CD14-positive monocyte (primary cell): ENCODE results near the gene DEPDC1. TPM values are rescaled to one million over a fixed set of nuclear protein-coding genes. Genes with fewer than 3 reads are reported as not detected.
A peak's percentile ranks its signal among the peaks of the same experiment; 100 is the strongest.

Experiments
- DNase-seq, 3 donors: peaks; one replicate each; pipeline ENCODE4 v3.0.0-alpha.2; 2011 to 2022
- H2AFZ ChIP-seq: 2 replicates; pipeline ENCODE4 v1.6.0; 2012; ENCODE audit warnings: mild to moderate bottlenecking, low read depth, low read length, inconsistent platforms; ENCODE audit not compliant: insufficient read depth, poor library complexity, severe bottlenecking
- H3K27ac ChIP-seq, 2 donors: 1 replicate in 1 of 2; 2 replicates in 1 of 2; pipeline ENCODE4 v1.5.1; 2012 to 2013; ENCODE audit warnings: low read length in 2 of 2, control low read depth in 1 of 2, inconsistent platforms in 1 of 2, low read depth in 1 of 2, mild to moderate bottlenecking in 1 of 2
- H3K27me3 ChIP-seq, 2 donors: one replicate each; pipeline versions ENCODE4 v1.6.0 to v1.6.1; 2011 to 2013; ENCODE audit warnings: low read length in 2 of 2; ENCODE audit not compliant: control insufficient read depth in 2 of 2, insufficient read depth in 2 of 2
- H3K36me3 ChIP-seq, 2 donors: replicated peaks in 1 of 2; 1 replicate in 1 of 2; 2 replicates in 1 of 2; pipeline versions ENCODE4 v1.5.1 to v1.6.1; 2012 to 2013; ENCODE audit warnings: low read length in 2 of 2, control low read depth in 1 of 2, inconsistent platforms in 1 of 2, mild to moderate bottlenecking in 1 of 2; ENCODE audit not compliant: insufficient read depth in 2 of 2, control insufficient read depth in 1 of 2
- H3K4me1 ChIP-seq, 2 donors: 1 replicate in 1 of 2; 2 replicates in 1 of 2; pipeline versions ENCODE4 v1.5.1 to v1.6.1; 2012 to 2013; ENCODE audit warnings: low read length in 2 of 2, control low read depth in 1 of 2, inconsistent platforms in 1 of 2, mild to moderate bottlenecking in 1 of 2, moderate library complexity in 1 of 2; ENCODE audit not compliant: insufficient read depth in 2 of 2, control insufficient read depth in 1 of 2
- H3K4me2 ChIP-seq: replicated peaks from 2 replicates; pipeline ENCODE3; 2012; ENCODE audit warnings: low read length, moderate library complexity, mild to moderate bottlenecking; ENCODE audit not compliant: poor library complexity, severe bottlenecking; ENCODE audit errors: extremely low read depth
- H3K4me3 ChIP-seq, 3 experiments: fragments of 200-600 bp in 1 of 3; sonication (generic) in 1 of 3; replicated peaks in 1 of 3; 1 replicate in 2 of 3; 2 replicates in 1 of 3; pipeline ENCODE4 v1.5.1; 2011 to 2013; ENCODE audit warnings: low read length in 3 of 3, mild to moderate bottlenecking in 3 of 3, control low read depth in 2 of 3, low read depth in 2 of 3, inconsistent platforms in 1 of 3, moderate library complexity in 1 of 3
- H3K79me2 ChIP-seq: 2 replicates; pipeline ENCODE4 v1.6.0; 2012; ENCODE audit warnings: mild to moderate bottlenecking, control low read depth, inconsistent platforms, low read length, moderate library complexity; ENCODE audit not compliant: insufficient read depth
- H3K9ac ChIP-seq: 2 replicates; pipeline ENCODE4 v1.6.0; 2017; ENCODE audit warnings: low read length, mild to moderate bottlenecking; ENCODE audit not compliant: insufficient read depth, poor library complexity, severe bottlenecking
- H3K9me3 ChIP-seq, 2 donors: replicated peaks in 1 of 2; 1 replicate in 1 of 2; 2 replicates in 1 of 2; pipeline versions ENCODE4 v1.5.1 to v1.6.1; 2012 to 2013; ENCODE audit warnings: low read length in 2 of 2, control low read depth in 1 of 2; ENCODE audit not compliant: control insufficient read depth in 1 of 2, insufficient read depth in 1 of 2
- H4K20me1 ChIP-seq: 2 replicates; pipeline ENCODE4 v1.6.0; 2012; ENCODE audit warnings: mild to moderate bottlenecking, low read length, control low read depth, moderate library complexity; ENCODE audit not compliant: insufficient read depth
- H3K27ac Mint-ChIP-seq, 7 donors: one replicate each; pipeline ENCODE4 v1.8.0; 2020; ENCODE audit warnings: mild to moderate bottlenecking in 7 of 7, mixed read lengths in 7 of 7, moderate library complexity in 6 of 7, inconsistent platforms in 2 of 7
- H3K27me3 Mint-ChIP-seq, 3 donors: one replicate each; pipeline ENCODE4 v1.8.0; 2021 to 2022; ENCODE audit warnings: low read depth in 3 of 3, mild to moderate bottlenecking in 3 of 3, mixed read lengths in 3 of 3, moderate library complexity in 3 of 3, inconsistent platforms in 1 of 3
- H3K36me3 Mint-ChIP-seq, 2 donors: one replicate each; pipeline ENCODE4 v1.8.0; 2020; ENCODE audit warnings: mixed read lengths in 2 of 2, inconsistent platforms in 1 of 2, mild to moderate bottlenecking in 1 of 2
- H3K4me1 Mint-ChIP-seq: one replicate; pipeline ENCODE4 v1.8.0; 2020; ENCODE audit warnings: mild to moderate bottlenecking, mixed read lengths
- H3K4me3 Mint-ChIP-seq, 2 donors: one replicate each; pipeline ENCODE4 v1.8.0; 2020; ENCODE audit warnings: mild to moderate bottlenecking in 2 of 2, mixed read lengths in 2 of 2, moderate library complexity in 1 of 2
- H3K9me3 Mint-ChIP-seq, 7 donors: one replicate each; pipeline ENCODE4 v1.8.0; 2020 to 2022; ENCODE audit warnings: mixed read lengths in 7 of 7, mild to moderate bottlenecking in 6 of 7, moderate library complexity in 6 of 7, inconsistent platforms in 2 of 7
- CTCF ChIP-seq: fragments of 200-600 bp; IDR thresholded peaks from one replicate; pipeline ENCODE4 v1.8.0; 2022; ENCODE audit warnings: antibody characterized with exemption, mild to moderate bottlenecking
- whole genome bisulfite sequencing: methylation state at CpG from one replicate; pipeline ENCODE4 v1.1.5; 2013; ENCODE audit warnings: missing lambda C conversion rate; ENCODE audit not compliant: insufficient coverage; 5-methylcytosine and 5-hydroxymethylcytosine counted together
- intact Hi-C, 2 donors: fragments of 100-400 bp; cut with micrococcal nuclease; formaldehyde crosslinking; loops; one replicate each; pipeline versions ENCODE4 v1.15.0 to v1.15.1; 2023
- polyA plus RNA-seq, 3 donors: library from polyadenylated mRNA; depleted of rRNA in 1 of 3; unstranded in 2 of 3; stranded (reverse) in 1 of 3; fragments of 300-500 nt in 2 of 3; fragments of >200 nt in 1 of 3; fragmentation: Illumina TruSeq in 2 of 3; gene quantifications; 1 replicate in 2 of 3; 2 replicates in 1 of 3; pipeline ENCODE4 v1.2.3, GENCODE V29; 2012 to 2021

DEPDC1 gene
- polyA plus RNA-seq, 3 donors, result 0.04 to 0.24 TPM; not detected in 1

DNA sequence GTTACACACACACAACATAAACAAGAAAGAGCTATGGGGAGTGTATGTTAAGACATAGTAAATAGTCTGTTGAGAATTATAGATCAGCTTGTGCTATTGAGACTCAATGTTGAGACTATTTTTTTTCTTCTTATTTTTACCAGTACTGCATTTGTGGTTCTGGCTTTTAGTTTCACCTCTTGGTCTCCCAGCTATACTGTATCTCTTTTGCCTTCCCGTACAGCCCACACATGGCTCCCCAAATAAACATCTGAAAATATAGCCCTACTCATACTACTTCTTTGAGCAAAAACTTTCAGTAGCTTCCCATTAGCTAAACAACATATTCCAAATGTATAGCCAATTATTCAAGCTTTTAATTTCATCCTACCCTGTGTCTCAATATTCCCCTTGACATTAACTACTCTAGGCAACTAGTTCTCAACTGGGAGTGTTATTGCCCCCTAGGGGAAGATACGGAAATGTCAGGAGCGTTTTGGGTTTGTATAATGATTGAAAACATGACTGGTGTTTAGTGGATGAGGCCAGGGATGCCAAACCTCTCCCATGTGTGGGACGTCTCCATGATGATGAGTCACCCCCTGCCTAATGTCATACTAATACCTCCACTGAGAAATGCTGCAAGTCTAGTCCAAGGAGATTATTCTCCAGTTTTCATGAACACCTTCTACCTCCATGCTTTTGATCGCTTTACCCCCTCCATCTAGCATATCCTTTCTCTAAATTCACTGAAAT is 53.9 kb downstream of the DEPDC1 start:
- H4K20me1 ChIP-seq, result no peaks in the 10 kb centered on the region
- Mint-ChIP-seq H3K27ac (no peak overlapping the region), H3K27me3 (peaks cover 0 to 2% (median 2%) of the 10 kb centered on the region in 3 donors), H3K9me3 (peaks cover 0 to 1% (median 0%) of the 10 kb centered on the region in 7 donors), H3K36me3 (no peaks in the 10 kb centered on the region), H3K4me1 (peaks cover 16% of the 10 kb centered on the region), H3K4me3 (peak overlapping the region in 1 of 2 donors; percentile 59)
- H3K9me3 ChIP-seq, result no peaks in the 10 kb centered on the region
- no peaks in the 10 kb centered on the region for H3K27me3 ChIP-seq
- H3K79me2 ChIP-seq, result no peaks in the 10 kb centered on the region
- peak; percentile 88 for TF ChIP-seq CTCF
- no peak overlapping the region for H3K4me2 ChIP-seq
- H3K36me3 ChIP-seq, result no peaks in the 10 kb centered on the region
- intact Hi-C loops, result loop anchor here in 1 of 2 donors (2.0 kb wide), 1 partner anchor 324 kb away; no protein-coding TSS in a partner anchor
- DNase-seq, result peak; percentile 30 to 71 (median 61)
- no peak overlapping the region for H3K4me3 ChIP-seq
- 55% methylated on average over 3 of the region's 5 CpGs for WGBS
- no peak overlapping the region for H3K9ac ChIP-seq
- H3K4me1 ChIP-seq, result peaks cover 9 to 16% of the 10 kb centered on the region in 2 donors
- no peak overlapping the region for H3K27ac ChIP-seq
- no peak overlapping the region for H2AFZ ChIP-seq

GRCh38 chr1:68442006-68442405 is 54.9 kb downstream of the DEPDC1 start:
- Histone ChIP-seq H3K27ac (no peak overlapping the region), H4K20me1 (no peaks in the 10 kb centered on the region), H2AFZ (no peak overlapping the region), H3K4me1 (peaks cover 13 to 24% of the 10 kb centered on the region in 2 donors), H3K9me3 (no peaks in the 10 kb centered on the region), H3K9ac (no peak overlapping the region), H3K36me3 (no peaks in the 10 kb centered on the region), H3K27me3 (no peaks in the 10 kb centered on the region), H3K4me3 (no peak overlapping the region), H3K79me2 (no peaks in the 10 kb centered on the region), H3K4me2 (no peak overlapping the region)
- Mint-ChIP-seq H3K27ac (no peak overlapping the region), H3K9me3 (no peaks in the 10 kb centered on the region), H3K27me3 (peaks cover 0 to 2% (median 2%) of the 10 kb centered on the region in 3 donors), H3K4me1 (peaks cover 26% of the 10 kb centered on the region), H3K4me3 (no peak overlapping the region), H3K36me3 (no peaks in the 10 kb centered on the region)
- no peak for TF ChIP-seq CTCF
- DNase-seq, result no peak
- intact Hi-C loops, result loop anchor here in 1 of 2 donors (2.0 kb wide), 1 partner anchor 323 kb away; no protein-coding TSS in a partner anchor
- 94% methylated on average over 4 of the region's 4 CpGs for WGBS
